GM21526 (cell line): Measurements from ENCODE around the gene DSCAM.

Experiments used
- ATAC-seq: cut with Tn5 transposase; IDR thresholded peaks from one replicate; pipeline ENCODE4 v1.9.1; 2021; ENCODE audit warnings: moderate library complexity; ENCODE audit not compliant: unreplicated experiment, low FRiP score

DSCAM gene

DNA sequence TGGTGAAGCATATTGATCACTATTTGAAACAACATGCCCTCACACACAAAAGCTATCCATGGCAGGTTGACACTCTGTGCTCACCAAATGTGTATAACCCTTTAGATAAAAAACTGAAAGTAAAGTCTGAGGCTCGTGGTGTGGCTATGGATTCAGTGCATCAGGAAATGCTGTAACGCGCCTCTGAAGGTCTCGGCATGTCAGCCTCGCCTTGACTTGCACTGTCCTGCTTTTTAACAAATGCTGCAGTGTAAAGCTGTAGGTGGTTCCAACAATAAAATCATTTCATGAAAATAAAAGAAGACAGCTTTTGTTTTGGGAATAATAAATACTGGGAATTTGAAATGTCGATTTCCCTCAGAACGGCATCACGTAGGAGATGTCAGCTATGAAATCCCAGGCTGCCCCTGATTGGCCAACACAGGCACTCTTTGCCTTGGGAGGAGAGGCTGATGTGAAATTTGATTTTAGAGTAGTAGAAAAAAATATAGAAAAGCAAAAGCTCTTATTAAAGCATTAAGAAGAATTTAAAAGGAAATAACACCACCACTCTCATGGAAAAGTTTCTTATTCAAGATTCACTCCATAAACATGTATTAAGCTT, 168.2 kb downstream of the DSCAM start:
- ATAC-seq = no peak

DNA sequence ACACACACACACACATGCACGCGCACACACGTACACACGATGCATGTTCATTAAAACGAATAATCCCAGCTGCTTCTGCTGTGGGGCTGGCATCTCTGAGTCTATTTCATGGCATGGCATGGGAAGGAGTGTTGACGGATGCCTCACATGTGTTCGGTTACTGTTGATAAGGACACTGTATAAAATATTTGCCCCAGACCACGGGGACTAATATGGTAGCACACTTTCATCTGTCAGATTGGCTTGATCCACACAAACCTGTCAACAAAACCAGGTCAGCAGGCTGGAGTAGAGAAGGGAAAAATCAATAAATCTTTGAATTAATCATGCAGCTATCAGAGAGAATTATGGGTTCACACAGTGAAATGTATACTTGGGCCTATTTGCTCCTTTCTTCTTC, 171.9 kb downstream of the DSCAM start:
- ATAC-seq = no peak

DNA sequence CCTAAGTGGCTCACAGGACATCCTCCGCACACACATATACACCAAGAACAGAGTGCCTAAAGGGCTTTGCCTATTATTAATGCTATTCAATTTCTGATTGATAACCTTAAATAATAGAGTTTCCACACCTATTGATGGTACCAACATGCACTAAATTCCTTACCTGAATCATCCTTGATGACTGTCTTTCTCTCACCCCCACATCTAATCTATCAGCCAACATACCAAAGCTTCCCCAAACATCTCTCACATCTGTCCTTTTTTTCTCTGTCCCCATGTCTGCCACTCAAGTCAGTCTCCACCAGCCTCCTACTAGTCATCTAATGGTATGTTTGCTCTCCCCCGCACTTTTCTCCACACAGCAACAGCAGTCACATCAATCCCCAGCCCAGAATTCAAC, 174.4 kb downstream of the DSCAM start:
- ATAC-seq = no peak

DNA sequence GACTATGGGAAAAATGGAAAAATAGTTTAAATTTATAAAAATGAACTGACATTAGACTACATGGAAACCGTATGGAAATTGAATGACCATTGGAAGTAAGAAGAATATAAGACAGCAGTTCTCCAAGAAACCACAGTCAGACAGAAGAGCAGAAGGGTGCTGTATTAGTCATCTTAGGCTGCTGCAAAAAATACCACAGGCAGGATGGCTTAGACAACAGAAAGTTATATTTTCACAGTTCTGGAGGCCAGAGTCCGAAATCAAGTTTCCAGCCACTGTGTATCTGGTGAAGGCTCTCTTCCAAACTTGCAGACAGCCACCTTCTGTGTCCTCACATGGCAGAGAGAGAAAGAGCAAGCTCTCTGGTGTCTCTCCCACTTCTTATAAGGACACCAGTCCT, 175.2 kb downstream of the DSCAM start:
- ATAC-seq = no peak

DNA sequence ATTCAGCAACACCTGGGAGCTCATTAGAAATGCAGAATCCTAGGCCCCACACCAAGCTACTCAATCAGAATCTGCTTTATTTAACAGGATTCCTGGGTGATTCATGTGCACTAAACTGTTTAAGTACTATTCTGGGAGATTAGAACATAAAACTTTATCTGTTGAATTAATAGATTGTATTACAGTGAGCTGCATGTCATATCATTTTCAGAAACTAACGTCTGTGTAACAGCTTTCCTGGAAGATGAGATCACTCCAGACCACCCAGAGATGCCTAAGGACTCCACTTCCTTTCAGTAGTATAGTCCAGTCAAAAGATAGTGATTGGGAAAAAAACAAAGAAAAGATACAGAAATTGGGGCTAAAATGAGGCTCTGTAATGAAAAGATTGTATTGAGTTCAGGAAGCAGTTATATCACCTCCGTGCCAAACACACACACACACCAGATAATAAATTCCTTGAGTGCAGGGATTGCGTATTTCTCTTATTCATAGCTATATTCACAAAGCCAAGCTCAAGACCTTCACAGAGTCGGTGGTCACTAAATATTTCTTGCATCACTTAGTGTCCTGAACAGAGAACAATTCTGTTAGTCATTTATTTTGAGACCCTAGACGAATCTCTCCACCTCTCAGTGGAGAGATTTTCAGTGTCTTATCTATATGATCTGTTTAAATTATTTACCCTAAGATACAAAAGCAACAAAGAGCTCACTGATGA, 178.2 kb downstream of the DSCAM start:
- no peak for ATAC-seq

DNA sequence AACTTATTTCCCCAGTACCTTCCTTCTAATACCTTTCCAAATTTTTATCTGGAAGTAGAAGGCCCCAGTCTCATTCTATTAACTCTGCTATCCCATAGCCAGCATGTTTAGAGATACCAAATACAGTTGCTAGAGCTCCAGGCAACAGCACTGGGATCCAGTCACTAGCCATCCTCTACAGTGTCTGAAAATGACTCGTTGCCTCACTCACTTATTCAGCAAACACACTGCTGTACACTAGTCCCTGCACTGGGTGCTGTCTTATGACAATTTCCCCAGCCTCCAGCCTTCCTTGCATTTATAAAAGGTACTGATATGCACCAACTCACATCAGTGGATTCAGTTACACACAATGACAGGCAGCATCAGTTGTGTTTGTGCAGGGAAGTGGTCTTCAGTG, 179.0 kb downstream of the DSCAM start:
- ATAC-seq = no peak

DNA sequence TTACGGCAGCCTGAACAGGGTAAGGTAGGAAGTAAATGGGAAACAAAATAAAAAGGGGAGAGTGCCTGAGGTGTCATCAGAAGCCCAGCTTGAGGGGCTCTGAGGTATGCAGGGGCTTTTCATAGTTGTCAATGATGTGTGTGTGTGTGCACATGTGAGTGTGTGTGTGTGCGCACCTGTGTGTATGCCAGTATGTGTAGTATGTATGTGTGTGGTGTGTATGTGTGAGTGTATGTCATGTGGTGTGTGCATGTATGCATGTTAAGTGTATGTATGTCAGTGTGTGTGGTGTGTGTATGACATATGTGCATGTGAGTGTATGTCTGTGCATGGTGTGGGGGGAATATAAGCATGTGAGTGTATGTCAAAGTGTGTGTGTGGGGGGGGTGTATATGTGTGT, 184.1 kb downstream of the DSCAM start:
- no peak for ATAC-seq

DNA sequence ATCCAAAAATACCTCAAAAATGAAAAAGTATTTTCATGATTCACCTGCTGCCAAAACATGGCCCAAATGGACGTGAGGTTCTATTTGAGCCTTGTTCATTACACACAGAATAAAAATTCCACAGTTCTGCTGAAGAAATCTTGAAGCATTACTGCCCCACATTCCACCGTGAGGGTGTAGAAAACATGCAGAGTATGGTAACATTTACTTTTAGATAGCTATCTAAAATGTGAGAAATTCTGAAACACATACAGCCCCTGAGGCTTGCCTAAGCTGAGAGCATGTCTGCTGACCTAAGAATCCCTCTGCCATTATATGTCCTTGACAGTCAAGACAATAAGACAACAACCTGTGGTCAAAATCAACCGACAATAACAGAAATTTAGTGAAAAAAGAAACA, 186.5 kb downstream of the DSCAM start:
- no peak for ATAC-seq

DNA sequence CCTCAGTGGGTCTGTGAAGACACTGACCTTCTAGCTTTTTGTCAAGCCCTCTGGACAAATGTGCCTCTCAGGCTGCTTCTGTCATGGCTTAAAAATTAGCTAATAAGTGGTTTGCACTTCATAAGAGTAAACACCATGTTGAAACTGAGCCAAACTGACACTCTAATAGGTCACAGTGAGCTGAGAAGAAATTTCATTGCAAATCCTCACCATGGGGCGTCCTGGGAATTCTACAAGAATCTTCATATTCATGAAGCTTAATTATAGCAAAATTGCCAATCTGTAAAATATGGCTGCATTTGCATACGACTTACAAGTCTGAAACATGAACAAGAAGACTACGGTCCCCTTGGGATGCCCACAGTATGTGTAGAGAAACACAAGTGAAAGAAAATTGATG, 188.6 kb downstream of the DSCAM start:
- ATAC-seq = no peak

DNA sequence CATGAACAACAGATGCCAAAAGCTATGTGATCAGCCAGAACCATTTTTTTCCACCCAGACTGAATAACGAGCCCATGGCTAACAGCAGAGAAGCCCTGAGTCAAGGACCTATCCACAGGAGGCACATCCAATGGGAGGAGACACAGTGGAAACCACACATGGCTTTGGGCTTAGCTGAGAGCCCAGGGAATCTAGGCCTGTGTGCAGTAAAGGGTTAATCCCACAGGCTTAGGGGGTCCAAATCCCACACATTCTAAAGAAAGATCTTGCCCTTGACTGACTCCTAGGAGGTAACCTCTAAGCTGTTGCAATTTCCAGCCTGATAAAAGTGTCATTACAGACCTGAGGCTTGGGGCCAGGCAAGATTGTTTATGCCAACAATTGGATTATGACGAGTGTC, 194.5 kb downstream of the DSCAM start:
- ATAC-seq = no peak

DNA sequence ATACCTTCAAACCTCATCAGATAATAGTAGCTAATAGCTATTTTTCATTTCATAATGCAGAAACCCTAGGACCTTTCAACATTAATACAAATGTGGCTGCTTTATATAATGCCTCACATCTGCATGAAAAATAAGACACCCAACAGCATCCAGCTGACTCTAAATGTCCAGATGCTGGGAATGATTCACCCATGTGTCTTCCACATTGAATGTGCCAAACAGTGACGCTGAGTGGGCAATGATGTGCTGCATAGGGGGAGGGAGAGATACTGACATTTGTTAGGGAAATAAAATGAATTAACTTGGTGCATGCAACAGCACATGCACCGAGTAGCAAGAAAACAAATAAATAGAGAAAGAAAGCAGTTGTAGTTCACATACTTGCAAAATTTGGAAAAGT, 199.3 kb downstream of the DSCAM start:
- no peak for ATAC-seq

DNA sequence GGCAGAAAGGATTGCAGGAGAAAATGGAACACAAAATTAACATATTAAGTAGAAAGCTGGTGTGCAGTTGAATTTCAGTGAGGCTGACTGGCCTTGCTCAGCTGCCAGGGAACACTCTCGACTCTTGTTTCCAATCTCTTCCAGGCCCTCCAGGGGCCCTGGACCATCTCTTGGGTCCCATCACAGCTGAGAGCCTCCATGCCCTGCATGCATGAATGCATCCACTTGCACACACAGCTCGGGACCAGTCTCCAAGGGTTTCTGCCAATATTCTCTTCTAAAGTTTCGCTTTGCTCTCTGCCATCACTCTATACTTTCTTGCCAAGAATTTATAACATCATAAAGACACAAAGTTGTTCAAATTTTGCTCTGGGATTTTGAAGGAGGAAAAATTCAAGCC, 200.3 kb downstream of the DSCAM start:
- no peak for ATAC-seq

DNA sequence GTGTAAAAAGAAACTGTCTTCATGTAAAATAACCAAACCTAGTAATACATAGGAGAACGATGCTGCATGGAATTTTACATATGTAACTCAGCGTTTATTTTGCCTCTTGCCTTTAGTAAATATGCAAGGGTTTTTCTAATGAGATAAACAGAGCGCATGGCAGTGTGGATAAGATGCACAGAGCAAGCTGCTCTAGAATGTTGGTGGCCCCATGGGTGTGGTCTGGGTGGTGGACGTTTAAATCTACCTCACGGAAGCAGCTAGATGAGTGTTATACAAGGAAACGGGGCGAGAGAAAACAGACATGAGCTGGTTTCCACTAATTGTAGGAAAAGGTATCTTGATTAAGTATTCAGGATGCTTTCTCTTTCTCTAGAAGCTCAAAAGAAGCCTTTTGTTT, 205.9 kb downstream of the DSCAM start:
- no peak for ATAC-seq

DNA sequence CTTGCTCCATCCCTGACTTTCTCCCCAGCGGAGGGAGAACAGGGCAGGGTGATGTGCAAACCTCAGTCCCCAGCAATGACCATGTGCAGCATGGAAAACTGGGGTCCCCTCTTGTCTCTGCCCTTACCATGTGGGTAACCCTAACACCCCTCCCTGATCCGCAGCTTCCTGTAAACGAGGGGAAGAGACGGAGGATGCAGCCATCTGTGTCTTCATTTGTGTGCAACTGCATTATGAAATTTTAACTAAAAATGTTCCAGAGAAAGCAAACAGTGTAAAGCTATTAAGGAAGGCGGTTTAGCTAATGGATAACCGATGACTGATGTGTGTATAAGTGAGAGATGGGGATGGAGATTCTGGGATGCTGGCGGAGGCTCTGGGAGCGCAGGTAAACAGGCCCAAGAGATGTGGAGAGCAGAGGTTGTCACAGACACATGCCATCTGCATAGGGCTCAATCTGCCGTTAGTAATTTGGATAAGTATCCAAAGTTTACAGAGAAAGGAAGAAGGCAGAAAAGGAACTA, 206.6 kb downstream of the DSCAM start:
- no peak for ATAC-seq

DNA sequence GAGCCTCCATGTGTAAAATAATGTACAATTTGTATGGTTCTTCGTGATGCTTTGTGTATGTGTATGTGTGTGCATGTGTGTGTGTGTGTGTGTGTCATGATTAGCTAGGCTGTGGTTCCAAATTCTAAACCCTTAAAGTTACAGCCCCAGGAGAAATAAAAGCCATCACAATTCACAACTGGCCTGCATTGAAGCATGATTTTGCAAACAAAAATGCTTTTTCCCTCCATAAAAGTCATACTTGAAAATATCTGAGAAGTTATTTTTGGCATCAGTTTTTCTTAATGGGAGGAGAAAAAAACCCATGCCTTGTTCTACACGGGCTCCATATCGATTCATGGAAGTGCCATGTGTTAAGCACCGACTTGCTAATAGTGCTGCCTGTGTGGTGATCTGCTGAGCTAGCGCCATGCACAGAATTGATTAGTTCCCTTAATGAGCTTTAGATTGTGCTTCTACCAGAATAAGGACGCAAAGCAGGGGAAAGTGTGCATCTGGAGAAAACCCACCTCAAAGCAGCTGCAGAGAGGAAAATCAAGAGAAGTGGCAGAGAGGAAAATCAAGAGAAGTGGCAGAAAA, 207.3 kb downstream of the DSCAM start:
- no peak for ATAC-seq

DNA sequence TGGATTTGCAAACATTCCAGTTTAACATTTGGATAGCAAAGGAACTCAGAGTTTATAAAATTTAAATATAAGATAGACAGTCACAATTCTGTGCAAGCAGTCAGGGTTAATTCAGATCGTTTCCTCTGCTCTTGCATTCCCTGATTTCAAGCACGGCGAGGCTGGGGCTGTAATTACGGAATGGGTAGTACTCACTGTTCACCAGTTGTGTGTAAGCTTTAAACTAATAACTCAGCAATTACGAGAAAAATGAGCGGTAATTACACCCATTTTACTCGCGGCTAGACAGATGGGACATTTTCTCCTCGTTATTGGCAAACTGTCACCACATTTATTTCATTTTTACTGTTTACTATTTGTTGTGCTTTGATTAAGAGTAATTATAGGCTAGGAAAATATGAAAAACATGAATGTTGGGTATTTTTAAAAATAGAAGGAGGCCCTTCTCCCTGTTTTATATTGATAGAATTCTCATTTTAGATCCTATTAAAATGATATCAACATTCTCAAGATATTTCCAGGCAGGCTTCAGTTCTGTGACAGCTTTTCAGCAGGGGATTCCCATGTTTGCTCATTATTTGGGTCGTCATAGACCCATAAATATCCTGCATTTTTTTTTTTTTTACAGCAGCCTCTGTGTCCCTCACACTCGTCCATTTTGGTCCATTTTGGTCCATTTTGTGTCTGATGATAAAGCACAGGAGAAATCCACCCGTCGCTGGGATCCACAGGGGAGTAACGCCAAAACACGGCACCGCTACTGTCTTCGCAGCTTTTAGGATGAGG, 208.3 kb downstream of the DSCAM start:
- ATAC-seq = no peak

DNA sequence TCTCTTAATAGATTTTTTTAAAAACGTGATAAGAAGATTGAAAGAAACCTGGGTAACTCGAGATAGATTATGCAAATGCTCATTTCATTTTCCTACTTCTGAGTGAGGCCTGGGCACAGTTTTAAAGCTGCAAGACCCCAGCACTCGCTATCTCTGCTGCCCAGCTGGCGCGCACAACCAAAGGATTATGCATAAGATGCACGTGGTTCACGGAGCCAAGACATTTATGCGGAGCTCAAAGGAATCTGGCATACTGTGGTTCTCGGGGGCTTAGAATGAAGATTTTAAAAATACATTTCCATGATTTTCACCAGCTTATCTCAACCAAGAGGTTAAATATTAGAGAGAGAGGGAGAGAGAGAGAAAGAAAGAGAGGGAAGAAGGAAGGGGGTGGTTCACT, 210.9 kb downstream of the DSCAM start:
- no peak for ATAC-seq

DNA sequence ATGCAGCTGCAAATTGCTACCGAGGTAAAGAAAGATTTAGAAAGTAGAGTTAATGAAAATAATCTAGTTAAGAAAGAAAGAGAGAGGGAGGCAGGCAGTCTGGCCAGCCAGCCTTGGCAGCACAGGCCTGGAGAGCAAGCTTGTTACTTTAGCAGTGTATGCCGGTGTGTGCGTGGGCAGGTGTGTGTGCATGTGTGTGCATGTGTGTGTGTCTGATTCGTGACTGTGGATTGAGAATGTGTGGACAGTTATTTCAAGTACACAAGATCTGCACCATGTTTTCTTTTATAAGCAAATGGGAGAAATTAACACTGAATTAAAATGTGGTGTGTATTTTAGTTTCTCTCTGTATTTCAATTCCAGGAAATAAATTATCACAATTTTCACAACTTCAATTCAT, 211.6 kb downstream of the DSCAM start:
- no peak for ATAC-seq

DNA sequence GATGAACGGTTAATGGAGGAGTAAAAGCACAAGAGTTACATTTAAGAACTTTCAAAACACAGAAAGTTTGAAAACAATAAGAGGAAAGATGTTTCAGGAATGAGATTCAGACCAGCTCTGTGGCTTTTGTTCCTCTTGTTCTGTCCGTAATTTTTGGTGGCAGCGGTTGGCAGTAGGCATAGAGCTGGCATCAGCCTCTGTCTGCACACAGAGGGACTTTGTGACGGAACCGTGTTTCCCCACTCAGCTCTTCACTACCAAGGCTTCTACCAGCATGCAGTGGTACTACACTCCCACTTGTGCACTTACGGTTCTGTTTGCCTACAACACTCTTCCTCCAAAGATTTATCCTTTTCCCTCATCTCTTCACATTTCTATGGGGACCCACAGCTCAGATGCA, 212.8 kb downstream of the DSCAM start:
- no peak for ATAC-seq

DNA sequence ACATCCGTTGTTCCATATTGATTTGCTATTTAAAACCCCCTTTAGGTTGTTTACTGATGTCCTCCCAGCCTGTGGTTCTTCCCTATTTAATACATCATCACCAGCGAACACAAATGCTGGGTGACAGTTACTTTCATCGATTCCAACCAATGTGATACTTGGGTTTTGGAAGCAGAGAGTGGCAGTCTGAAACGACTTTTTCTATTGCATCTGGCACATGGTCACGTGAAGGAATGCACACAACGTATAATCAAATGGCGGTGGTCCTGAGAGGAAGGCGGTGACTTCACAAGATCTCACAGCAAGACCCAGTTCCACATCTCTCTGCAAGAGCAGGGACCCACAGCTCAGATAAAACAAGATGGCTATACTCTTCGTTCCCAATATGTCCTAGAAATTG, 213.9 kb downstream of the DSCAM start:
- no peak for ATAC-seq

DNA sequence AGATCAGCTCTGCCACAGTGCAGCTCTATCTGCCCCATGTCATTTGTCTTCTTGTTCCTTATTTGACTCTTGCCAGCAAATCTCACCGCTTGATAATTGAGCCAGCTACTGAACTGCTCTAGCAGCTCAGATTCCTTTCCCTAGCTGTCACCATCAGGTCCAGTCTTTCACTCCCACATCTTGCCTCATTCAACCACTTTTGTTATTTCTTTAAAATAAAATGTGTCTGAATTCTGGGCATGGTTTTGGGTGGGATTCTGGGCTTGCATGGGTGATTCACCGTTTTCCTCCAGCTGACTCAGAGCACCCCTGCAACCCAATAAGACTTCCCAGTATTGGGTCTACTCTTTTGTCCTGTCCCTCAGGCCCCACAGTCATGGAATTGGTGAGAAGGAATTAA, 215.7 kb downstream of the DSCAM start:
- ATAC-seq = no peak
